ENCODE results near the gene CPLANE1. TPM values are rescaled to one million over a fixed set of nuclear protein-coding genes. Genes with fewer than 3 reads are reported as not detected.
"Not testable (repeated sequence)": the region's sequence is repeated elsewhere in the genome, so short reads cannot be mapped to it uniquely, and the experiment has no call there.

The CPLANE1 gene
- total and polyA plus RNA-seq, 2 donors (not counting 1 experiment from before 2014, with no cell fraction given), result 15.3 to 20.0 TPM

- Histone ChIP-seq H3K36me3 (ENCODE audit: control insufficient read depth, insufficient read depth, low read length) (peaks cover 5% of the 10 kb centered on the region), H3K4me3 (replicated peaks in 1 of 4; ENCODE audit: control extremely low read depth in 1 of 4, insufficient read depth in 1 of 4, low read depth in 3 of 4, low read length in 4 of 4) (no peak overlapping the region), H2AFZ (ENCODE audit: low read length) (no peak overlapping the region), H3K27me3 (ENCODE audit: control insufficient read depth, insufficient read depth, low read length) (no peaks in the 10 kb centered on the region), H3K9me3 (ENCODE audit: control insufficient read depth, insufficient read depth, low read depth, low read length) (no peaks in the 10 kb centered on the region), H3K27ac (ENCODE audit: insufficient read depth, low read length) (no peak overlapping the region), H3K79me2 (ENCODE audit: control insufficient read depth, insufficient read depth, low read length) (no peaks in the 10 kb centered on the region), H3K4me2 (ENCODE audit: extremely low read depth, insufficient read depth, low read length) (no peak overlapping the region), H3K9ac (ENCODE audit: insufficient read depth, low read length) (no peak overlapping the region), H4K20me1 (ENCODE audit: control insufficient read depth, extremely low read depth, insufficient read depth, low read length) (no peaks in the 10 kb centered on the region), H3K4me1 (ENCODE audit: control insufficient read depth, extremely low read depth, insufficient read depth, low read length) (no peaks in the 10 kb centered on the region)
- TF ChIP-seq EZH2 (IDR thresholded peaks at IDR 0.05; ENCODE audit: low read length, missing control alignments), result no peak
- TF ChIP-seq CTCF (conservative IDR thresholded peaks at IDR 0.05 in 1 of 2, IDR thresholded peaks at IDR 0.05 in 1 of 2; ENCODE audit: low read depth in 1 of 2, low read length in 2 of 2), result no peak
- DNase-seq (ENCODE audit: low read depth in 2 of 2), result no peak
Measured at GRCh38 chr5:37222181-37222580, 27.0 kb downstream of the CPLANE1 start.

- H3K27me3 ChIP-seq (ENCODE audit: control insufficient read depth, insufficient read depth, low read length); H3K9ac ChIP-seq (ENCODE audit: insufficient read depth, low read length); H3K4me3 ChIP-seq (replicated peaks in 1 of 4; ENCODE audit: control extremely low read depth in 1 of 4, insufficient read depth in 1 of 4, low read depth in 3 of 4, low read length in 4 of 4); H4K20me1 ChIP-seq (ENCODE audit: control insufficient read depth, extremely low read depth, insufficient read depth, low read length); H3K79me2 ChIP-seq (ENCODE audit: control insufficient read depth, insufficient read depth, low read length); H3K27ac ChIP-seq (ENCODE audit: insufficient read depth, low read length); H3K4me2 ChIP-seq (ENCODE audit: extremely low read depth, insufficient read depth, low read length); H3K4me1 ChIP-seq (ENCODE audit: control insufficient read depth, extremely low read depth, insufficient read depth, low read length); DNase-seq (ENCODE audit: low read depth in 2 of 2); H3K36me3 ChIP-seq (ENCODE audit: control insufficient read depth, insufficient read depth, low read length); H3K9me3 ChIP-seq (ENCODE audit: control insufficient read depth, insufficient read depth, low read depth, low read length); H2AFZ ChIP-seq (ENCODE audit: low read length): not testable (repeated sequence)
Measured at GRCh38 chr5:37220426-37220825, 28.8 kb downstream of the CPLANE1 start.

GRCh38 chr5:37219384-37219783, 29.8 kb downstream of the CPLANE1 start:
- H3K36me3 ChIP-seq (ENCODE audit: control insufficient read depth, insufficient read depth, low read length); H4K20me1 ChIP-seq (ENCODE audit: control insufficient read depth, extremely low read depth, insufficient read depth, low read length); H3K27ac ChIP-seq (ENCODE audit: insufficient read depth, low read length); H2AFZ ChIP-seq (ENCODE audit: low read length); H3K79me2 ChIP-seq (ENCODE audit: control insufficient read depth, insufficient read depth, low read length); H3K27me3 ChIP-seq (ENCODE audit: control insufficient read depth, insufficient read depth, low read length); H3K4me2 ChIP-seq (ENCODE audit: extremely low read depth, insufficient read depth, low read length); H3K4me3 ChIP-seq (replicated peaks in 1 of 4; ENCODE audit: control extremely low read depth in 1 of 4, insufficient read depth in 1 of 4, low read depth in 3 of 4, low read length in 4 of 4); H3K9me3 ChIP-seq (ENCODE audit: control insufficient read depth, insufficient read depth, low read depth, low read length); H3K9ac ChIP-seq (ENCODE audit: insufficient read depth, low read length); H3K4me1 ChIP-seq (ENCODE audit: control insufficient read depth, extremely low read depth, insufficient read depth, low read length): not testable (repeated sequence)
- peak; percentile 21 to 70 for DNase-seq (ENCODE audit: low read depth in 2 of 2)

GRCh38 chr5:37217976-37218375, 31.2 kb downstream of the CPLANE1 start:
- Histone ChIP-seq H2AFZ (ENCODE audit: low read length) (no peak overlapping the region), H4K20me1 (ENCODE audit: control insufficient read depth, extremely low read depth, insufficient read depth, low read length) (no peaks in the 10 kb centered on the region), H3K9me3 (ENCODE audit: control insufficient read depth, insufficient read depth, low read depth, low read length) (no peaks in the 10 kb centered on the region), H3K36me3 (ENCODE audit: control insufficient read depth, insufficient read depth, low read length) (peaks cover 2% of the 10 kb centered on the region), H3K4me2 (ENCODE audit: extremely low read depth, insufficient read depth, low read length) (no peak overlapping the region), H3K4me3 (replicated peaks in 1 of 4; ENCODE audit: control extremely low read depth in 1 of 4, insufficient read depth in 1 of 4, low read depth in 3 of 4, low read length in 4 of 4) (no peak overlapping the region), H3K4me1 (ENCODE audit: control insufficient read depth, extremely low read depth, insufficient read depth, low read length) (no peaks in the 10 kb centered on the region), H3K79me2 (ENCODE audit: control insufficient read depth, insufficient read depth, low read length) (no peaks in the 10 kb centered on the region), H3K9ac (ENCODE audit: insufficient read depth, low read length) (no peak overlapping the region), H3K27ac (ENCODE audit: insufficient read depth, low read length) (no peak overlapping the region), H3K27me3 (ENCODE audit: control insufficient read depth, insufficient read depth, low read length) (no peaks in the 10 kb centered on the region)
- no peak for TF ChIP-seq EZH2 (IDR thresholded peaks at IDR 0.05; ENCODE audit: low read length, missing control alignments)
- no peak for TF ChIP-seq CTCF (conservative IDR thresholded peaks at IDR 0.05 in 1 of 2, IDR thresholded peaks at IDR 0.05 in 1 of 2; ENCODE audit: low read depth in 1 of 2, low read length in 2 of 2)
- no peak for DNase-seq (ENCODE audit: low read depth in 2 of 2)

Measured in fibroblast of lung (primary cell).